ENCODE measurements around the gene SETD7.

DNA sequence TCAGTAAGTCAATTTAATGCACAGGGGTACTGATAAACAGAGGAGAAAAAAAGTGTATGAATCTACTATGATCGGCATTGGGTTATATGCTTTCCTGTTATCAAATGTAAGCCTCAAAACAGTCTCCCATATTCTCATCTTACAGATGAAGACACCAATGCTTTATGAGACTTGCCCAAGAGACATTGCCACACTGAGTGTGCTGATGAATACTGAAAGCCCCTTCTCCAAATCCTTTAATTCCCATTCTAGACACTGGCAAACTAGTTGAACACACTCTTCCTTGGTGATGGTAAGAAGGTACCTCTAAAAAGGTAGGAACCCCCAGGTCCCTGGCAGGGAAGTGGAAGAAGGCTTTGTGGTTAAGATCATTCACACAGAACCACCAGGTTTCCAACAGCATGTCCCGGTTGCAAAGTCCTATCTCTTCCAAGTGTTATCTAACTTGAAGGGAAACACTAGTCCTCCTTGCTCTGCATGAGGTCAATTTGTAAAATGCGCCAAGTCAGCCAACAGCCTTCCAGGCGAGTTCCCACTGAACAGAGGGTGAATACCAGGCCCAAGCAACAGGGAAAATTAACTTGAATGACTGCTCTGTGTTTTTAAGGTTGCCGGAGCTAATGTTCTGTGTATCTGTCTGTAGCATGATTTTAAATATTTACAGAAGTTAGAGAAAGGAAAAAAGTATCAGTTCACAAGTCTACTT is 5.1 kb downstream of the SETD7 start:
- TF ChIP-seq, protein P1, sequence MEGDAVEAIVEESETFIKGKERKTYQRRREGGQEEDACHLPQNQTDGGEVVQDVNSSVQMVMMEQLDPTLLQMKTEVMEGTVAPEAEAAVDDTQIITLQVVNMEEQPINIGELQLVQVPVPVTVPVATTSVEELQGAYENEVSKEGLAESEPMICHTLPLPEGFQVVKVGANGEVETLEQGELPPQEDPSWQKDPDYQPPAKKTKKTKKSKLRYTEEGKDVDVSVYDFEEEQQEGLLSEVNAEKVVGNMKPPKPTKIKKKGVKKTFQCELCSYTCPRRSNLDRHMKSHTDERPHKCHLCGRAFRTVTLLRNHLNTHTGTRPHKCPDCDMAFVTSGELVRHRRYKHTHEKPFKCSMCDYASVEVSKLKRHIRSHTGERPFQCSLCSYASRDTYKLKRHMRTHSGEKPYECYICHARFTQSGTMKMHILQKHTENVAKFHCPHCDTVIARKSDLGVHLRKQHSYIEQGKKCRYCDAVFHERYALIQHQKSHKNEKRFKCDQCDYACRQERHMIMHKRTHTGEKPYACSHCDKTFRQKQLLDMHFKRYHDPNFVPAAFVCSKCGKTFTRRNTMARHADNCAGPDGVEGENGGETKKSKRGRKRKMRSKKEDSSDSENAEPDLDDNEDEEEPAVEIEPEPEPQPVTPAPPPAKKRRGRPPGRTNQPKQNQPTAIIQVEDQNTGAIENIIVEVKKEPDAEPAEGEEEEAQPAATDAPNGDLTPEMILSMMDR (IDR thresholded peaks at IDR 0.05; ENCODE audit: borderline replicate concordance, extremely low read depth, low read length, poor library complexity, severe bottlenecking) = no peak
- no peak for TF ChIP-seq EZH2 (IDR thresholded peaks at IDR 0.05; ENCODE audit: borderline replicate concordance, low read depth, low read length, severe bottlenecking)
